ENCODE data around the gene CD80.
"Not testable (repeated sequence)": the region's sequence is repeated elsewhere in the genome, so short reads cannot be mapped to it uniquely, and the experiment has no call there.

The CD80 gene

DNA sequence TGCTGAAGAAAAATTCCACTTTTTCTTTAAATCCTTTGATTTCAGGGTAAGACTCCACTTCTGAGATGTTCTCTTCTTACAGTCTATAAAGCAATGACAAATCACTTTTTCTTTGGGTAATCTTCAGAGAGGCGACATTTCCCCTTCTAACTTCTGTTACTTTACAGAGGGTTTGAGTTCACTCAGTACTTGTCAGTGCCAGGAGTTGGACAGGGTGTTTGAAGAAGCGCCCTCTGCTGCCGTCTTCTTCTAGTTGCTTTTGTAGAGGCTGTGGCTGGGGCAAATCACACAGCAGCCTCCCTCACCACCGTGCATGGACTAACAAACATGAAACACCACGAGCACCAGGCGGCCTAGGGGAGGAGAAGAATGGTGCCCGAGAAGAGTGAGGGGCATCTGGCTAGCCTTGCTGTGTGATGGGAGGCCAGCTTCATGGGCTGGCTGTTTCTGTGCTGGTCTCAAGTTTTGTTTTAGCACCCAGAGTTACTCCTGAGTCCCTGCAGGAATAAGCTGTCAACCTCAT, at the start of gene CD80:
TSS of gene CD80 (minus strand) at position 174 of the 523 bp plus-strand sequence. CDS start 1,886 bp downstream, outside the sequence.
- no peak for DNase-seq

DNA sequence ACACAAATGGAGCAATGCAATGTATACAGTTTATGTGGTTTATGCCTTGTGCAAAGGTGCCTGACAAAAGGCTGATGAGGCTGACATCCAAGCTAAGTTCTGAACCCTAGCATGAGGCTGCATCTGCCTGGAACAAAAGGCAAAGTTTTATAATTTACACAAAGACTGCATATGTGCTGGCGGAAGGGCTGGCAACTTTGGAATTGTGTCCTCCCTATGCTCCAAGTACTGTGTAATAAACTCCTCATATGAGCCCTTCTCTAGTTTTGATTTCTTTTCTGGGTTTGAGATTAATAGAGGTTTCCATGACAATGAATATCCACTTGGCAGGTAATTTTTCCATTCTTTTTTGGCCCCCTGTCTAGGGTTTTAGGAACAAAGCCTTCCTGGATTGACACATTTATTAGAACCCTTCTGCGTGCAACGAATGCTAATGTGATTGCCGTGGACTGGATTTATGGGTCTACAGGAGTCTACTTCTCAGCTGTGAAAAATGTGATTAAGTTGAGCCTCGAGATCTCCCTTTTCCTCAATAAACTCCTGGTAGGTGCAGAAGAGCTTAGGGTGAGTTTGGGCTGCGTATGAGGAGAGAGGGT, 49.1 kb upstream of the CD80 start:
- no peak for DNase-seq

GRCh38 chr3:119604878-119605277, 45.5 kb upstream of the CD80 start:
- DNase-seq: no peak

- no peak for DNase-seq
These were observed 43.3 kb upstream of the CD80 start for GRCh38 chr3:119602676-119603075.

- DNase-seq: no peak
These were observed 41.7 kb upstream of the CD80 start for GRCh38 chr3:119601154-119601553.

GRCh38 chr3:119600732-119601131, 41.3 kb upstream of the CD80 start:
- DNase-seq: no peak

DNA sequence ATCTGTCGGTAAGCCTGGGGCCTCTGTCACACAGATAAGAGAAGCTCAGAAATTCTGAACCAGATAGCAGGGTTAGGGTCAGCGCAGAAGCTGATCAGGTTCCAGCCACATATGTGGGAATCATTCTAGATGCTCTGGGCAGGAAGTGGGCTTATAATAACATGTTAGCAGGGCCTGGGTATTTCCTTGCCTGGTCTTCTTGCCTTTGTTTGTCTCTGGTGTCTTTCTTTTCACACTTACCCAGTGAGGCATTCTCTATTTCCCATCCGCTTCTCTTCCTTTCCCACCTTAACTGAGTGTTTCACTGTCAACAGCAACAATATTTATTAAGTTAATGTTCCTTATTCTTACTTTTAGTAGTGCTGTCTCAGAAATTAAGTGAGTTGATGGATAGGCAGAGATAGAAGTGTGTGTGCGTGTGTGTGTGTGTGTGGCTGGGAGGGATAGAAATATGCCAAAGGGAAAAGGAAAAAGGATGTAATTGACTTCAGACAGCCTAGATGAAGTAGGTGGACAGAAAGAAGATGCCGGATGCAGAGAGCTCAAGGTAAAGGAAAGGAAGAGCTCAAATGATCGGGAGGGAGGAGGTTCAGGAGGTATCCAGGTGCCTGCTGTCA, 40.3 kb upstream of the CD80 start:
- DNase-seq: no peak

- no peak for DNase-seq
These were observed 39.1 kb upstream of the CD80 start for GRCh38 chr3:119598410-119599098.

DNA sequence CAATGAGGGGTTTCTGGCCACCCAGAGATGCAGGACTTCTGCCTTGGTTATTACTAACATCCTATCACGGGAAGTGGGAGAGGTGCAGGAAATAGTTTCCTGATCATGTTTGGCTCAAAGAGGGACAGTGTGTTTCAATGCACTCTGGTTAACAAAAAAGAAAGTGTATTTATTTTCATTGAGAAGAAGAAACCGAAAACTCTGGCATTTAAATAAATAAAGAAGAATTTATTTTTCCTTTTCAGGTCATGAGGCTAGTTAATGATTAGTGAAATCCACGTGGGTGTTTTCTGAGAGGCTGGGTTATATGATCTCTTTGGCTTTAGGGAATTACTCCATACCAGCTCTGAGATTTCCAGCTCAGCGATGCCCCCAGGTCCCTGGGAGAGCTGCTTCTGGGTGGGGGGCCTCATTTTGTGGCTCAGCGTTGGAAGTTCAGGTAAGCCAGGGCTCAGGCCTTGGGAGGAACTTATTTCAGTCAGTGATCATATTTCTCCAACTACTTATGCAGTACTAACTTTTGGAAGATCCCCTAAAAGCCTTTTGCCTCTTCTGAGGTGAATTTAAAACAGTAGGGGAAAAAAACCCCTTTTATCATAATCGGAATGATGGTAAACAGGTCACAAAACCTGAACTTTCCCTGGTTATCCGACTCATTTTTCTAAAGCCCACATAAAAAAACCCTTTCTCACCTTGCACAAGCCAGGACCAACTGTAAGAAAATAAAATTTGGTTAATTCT, 38.3 kb upstream of the CD80 start, which contains the start of gene PLA1A:
TSS of gene PLA1A (plus strand) at position 338 of the 741 bp plus-strand sequence. CDS start at position 367, 29 bp downstream.
- DNase-seq: no peak

GRCh38 chr3:119596398-119596797, 37.0 kb upstream of the CD80 start:
- no peak for DNase-seq

DNA sequence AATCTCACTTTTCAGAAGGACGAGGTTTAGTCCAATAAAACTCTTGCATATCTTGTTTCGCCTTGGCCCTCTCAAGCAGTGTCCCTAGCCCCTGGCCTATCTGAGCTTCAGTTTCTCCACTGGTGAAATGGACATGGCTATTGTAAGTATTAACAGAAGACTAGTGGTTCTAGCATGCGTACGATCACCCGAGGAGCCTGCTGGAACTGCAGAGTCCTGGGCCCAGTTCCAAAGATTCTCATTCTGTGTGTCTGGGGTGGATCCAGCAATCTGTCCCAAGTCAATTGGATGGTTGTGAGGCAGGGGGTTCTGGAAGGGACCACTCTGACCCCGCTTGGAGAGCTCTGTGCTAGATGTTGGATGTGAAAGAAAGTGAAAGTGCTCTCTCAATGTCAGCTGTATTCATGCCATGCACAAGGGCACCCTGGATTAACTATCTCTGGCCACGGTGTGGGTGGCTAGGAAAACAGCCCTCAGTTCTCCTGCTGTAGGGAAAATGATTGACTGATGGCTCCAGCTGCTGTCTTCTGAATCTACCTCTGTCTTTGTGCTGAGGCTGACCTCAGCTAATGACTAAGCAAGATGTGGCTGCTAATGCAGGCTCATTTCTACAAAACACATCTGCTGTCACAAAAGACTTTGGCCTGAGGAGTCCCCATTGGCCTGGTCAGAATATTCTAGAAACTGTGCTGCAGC, 36.4 kb upstream of the CD80 start:
- DNase-seq: no peak

- not testable (repeated sequence) for DNase-seq
These were observed 35.5 kb upstream of the CD80 start for GRCh38 chr3:119594929-119595328.

GRCh38 chr3:119594066-119594465, 34.7 kb upstream of the CD80 start:
- DNase-seq: no peak

DNA sequence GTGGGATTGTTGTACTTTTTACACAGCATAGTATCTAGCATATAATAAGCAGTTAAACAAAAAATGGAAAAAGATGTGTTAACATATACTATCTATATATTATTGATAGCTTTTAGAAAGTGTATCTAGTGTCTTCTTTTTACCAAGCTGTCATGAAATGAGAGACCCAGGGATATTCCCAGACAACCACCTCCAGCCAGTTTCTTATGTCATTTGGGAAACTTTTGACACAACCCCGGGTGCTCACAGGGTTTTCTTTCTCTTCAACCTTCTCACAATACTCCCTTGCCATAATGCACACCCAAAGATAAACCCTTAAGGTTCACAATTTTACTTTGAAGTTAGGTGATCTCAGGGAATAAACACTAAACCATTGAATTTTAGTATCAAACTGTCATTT, 33.4 kb upstream of the CD80 start:
- DNase-seq: no peak

GRCh38 chr3:119590706-119591105, 31.3 kb upstream of the CD80 start:
- no peak for DNase-seq

DNA sequence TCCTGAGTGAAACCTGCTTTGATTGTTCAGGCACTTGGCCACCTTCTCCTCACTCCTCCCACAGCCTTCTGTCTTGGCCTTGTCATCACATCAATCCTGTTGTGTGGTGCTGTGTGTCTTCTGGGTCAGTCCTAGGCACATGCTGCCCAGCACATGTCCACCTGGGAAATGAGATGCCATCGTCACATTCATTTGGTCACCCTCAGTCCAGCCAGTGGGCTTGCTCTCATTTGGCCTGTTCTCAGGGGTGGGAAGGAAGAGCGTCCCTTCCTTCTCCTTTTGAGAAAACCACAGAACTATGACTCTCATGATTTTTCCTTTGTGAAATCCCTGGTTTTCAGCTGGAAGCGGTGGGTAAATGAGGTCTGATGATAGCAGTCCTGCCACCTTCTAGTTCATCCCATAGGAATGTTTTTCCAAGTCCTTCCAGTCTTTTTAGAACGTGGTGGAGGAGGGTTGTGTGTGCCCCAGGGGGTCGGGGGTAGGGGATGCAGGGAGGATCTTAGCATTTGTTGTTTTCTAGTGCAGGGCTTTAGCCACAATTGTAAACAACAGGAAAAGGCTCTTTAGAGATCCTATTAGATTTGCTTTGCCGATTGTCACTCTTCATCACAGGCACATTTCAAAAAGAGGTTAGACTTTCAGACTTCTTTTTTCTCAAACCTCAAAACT, 29.8 kb upstream of the CD80 start:
- DNase-seq: no peak

DNA sequence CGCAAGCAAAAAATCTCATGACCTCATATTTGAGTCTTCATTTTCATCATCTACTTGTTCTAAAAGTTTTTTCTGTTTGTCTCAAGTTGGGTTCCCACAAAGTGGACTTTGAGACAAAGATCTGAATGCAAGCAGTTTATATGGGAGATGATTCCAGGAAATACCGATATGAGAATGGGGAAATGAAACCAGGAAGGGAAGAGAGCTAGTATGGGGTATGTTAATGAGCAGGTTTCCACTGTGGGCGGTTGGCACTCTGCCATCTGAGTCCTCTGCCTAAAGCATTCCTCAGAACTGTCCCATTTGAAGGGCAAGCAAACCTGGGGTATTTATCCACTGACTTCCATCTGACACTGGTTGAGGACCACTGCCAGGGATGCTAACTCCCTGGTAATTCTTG, 28.7 kb upstream of the CD80 start:
- DNase-seq: no peak

DNA sequence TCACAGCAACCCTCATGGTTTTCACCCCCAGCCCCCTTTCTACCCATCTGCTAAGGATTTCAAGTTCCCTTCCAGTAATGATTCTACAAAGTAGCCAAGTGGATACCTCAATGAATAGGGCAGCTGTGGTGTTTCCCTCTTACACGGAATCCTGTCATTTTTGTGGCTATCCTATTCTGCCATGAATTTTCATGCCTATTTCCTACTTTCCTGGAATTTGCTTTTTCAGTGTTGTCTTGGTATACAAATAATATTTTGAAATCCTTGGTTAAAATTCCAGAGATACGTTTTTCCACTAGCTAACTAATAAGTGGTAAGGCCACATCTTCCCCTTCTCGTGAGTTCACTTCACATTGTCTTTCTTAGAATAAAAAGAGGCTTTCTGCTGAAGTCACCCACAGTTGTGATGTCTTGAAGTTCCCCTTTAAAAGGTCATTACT, 27.3 kb upstream of the CD80 start:
- no peak for DNase-seq

DNA sequence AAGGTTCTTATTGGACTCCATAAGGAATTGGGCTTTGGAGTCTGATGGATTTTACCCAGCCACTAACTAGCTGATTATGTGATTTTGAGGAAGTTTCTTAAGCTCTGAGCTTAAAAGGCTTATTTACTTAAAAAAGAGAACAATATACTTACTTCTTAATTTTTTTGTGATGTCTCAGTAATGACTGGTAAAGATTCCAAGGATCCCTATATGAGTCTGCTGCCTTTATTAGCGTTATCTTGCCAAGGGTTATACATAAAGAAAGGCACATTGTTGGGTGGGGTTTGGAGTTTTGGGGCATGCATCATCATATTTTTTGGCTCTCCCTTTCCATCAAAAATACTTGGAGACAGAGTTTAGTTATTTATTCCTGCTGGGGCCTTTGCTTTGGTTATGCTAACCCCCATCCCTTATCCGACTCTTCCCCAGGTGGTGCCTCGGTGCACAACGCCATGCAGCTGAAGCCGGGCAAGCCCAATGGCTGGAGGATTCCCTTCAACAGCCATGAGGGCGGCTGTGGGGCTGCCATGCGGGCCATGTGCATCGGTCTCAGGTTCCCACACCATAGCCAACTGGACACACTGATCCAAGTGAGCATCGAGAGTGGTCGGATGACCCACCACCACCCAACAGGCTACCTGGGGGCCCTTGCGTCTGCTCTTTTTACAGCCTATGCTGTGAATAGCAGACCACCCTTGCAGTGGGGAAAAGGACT, 26.6 kb upstream of the CD80 start:
- no peak for DNase-seq

DNA sequence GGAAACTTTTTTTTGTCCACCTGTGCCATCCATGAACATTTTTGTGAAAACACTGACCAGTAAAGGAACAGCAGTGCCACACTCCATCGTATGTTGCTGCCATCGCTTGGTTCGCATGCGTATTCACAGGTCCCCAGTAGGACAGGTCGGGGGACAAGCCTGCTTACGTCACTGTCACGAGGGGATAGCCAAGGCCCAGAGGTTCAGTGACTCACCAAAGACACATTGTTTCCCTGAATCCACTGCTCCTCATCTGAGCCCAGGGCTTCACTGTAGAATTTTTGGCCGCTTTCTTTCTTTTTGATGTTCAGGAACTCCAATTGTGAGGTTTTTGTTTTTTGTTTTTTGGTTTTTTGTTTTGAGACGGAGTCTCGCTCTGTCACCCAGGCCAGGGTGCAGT, 25.8 kb upstream of the CD80 start:
- DNase-seq: no peak

- DNase-seq: no peak
These were observed 22.8 kb upstream of the CD80 start for GRCh38 chr3:119582178-119582577.

All from left hindlimb (tissue), 1 donor.